HepG2 (cell line): ENCODE data around the gene NPPB. TPM values are rescaled to one million over a fixed set of nuclear protein-coding genes. Genes with fewer than 3 reads are reported as not detected.

ENCODE experiments used
- SOX5 ChIP-seq: IDR thresholded peaks from 2 replicates; pipeline ENCODE4 v1.6.1; 2016; ENCODE audit warnings: borderline replicate concordance
- SYNCRIP ChIP-seq: fragments of 200-400 bp; formaldehyde crosslinking; IDR thresholded peaks from 2 replicates; pipeline ENCODE4 v1.6.1; 2018; ENCODE audit warnings: mild to moderate bottlenecking, low read depth, low read length; ENCODE audit not compliant: insufficient read depth
- TEAD2 ChIP-seq: sonication (generic); formaldehyde crosslinking; IDR thresholded peaks from 2 replicates; pipeline ENCODE4 v1.9.0; 2021; ENCODE audit warnings: missing genetic modification reagents
- ZNF205 ChIP-seq: IDR thresholded peaks from 2 replicates; pipeline ENCODE4 v1.6.1; 2018; ENCODE audit warnings: missing biosample characterization, missing genetic modification reagents
- ZNF431 ChIP-seq: sonication (generic); formaldehyde crosslinking; IDR thresholded peaks from 2 replicates; pipeline ENCODE4 v1.9.0; 2022; ENCODE audit warnings: missing genetic modification reagents, low read depth, mild to moderate bottlenecking, borderline replicate concordance
- polyA plus RNA-seq, 8 experiments: library from polyadenylated mRNA; depleted of rRNA in 3 of 8; stranded (reverse) in 7 of 8; unstranded in 1 of 8; fragments of >200 nt; fragmentation: Illumina TruSeq in 4 of 8; extraction: Trizol in 4 of 8; gene quantifications; 2 replicates each; pipeline versions ENCODE4 v1.2.1 to v1.2.3, GENCODE V29; 2011 to 2016; ENCODE audit warnings: low read depth in 4 of 8, missing spikeins in 1 of 8, mixed read lengths in 1 of 8; ENCODE audit not compliant: insufficient read depth in 1 of 8
- total RNA-seq, 5 experiments: library from RNA; depleted of rRNA; stranded (reverse); fragments of >200 nt; fragmentation: Illumina TruSeq; extraction: Trizol; gene quantifications; 2 replicates each; pipeline ENCODE4 v1.2.3, GENCODE V29; 2016; ENCODE audit warnings: low read depth in 1 of 5
- TF ChIP-seq, protein P1 (sequence below): sonication (generic); formaldehyde crosslinking; IDR thresholded peaks from 2 replicates; pipeline ENCODE4 v1.4.0; 2020; ENCODE audit warnings: missing genetic modification reagents

NPPB gene
- total and polyA plus RNA-seq, 2 of the 13 experiments (the other 11 are each of a cell fraction or from before 2014, with no cell fraction given), result 1.9 TPM; not detected in 1

GRCh38 chr1:11842154-11843041 is 16.3 kb downstream of the NPPB start (continued):
- TF ChIP-seq, protein P1, sequence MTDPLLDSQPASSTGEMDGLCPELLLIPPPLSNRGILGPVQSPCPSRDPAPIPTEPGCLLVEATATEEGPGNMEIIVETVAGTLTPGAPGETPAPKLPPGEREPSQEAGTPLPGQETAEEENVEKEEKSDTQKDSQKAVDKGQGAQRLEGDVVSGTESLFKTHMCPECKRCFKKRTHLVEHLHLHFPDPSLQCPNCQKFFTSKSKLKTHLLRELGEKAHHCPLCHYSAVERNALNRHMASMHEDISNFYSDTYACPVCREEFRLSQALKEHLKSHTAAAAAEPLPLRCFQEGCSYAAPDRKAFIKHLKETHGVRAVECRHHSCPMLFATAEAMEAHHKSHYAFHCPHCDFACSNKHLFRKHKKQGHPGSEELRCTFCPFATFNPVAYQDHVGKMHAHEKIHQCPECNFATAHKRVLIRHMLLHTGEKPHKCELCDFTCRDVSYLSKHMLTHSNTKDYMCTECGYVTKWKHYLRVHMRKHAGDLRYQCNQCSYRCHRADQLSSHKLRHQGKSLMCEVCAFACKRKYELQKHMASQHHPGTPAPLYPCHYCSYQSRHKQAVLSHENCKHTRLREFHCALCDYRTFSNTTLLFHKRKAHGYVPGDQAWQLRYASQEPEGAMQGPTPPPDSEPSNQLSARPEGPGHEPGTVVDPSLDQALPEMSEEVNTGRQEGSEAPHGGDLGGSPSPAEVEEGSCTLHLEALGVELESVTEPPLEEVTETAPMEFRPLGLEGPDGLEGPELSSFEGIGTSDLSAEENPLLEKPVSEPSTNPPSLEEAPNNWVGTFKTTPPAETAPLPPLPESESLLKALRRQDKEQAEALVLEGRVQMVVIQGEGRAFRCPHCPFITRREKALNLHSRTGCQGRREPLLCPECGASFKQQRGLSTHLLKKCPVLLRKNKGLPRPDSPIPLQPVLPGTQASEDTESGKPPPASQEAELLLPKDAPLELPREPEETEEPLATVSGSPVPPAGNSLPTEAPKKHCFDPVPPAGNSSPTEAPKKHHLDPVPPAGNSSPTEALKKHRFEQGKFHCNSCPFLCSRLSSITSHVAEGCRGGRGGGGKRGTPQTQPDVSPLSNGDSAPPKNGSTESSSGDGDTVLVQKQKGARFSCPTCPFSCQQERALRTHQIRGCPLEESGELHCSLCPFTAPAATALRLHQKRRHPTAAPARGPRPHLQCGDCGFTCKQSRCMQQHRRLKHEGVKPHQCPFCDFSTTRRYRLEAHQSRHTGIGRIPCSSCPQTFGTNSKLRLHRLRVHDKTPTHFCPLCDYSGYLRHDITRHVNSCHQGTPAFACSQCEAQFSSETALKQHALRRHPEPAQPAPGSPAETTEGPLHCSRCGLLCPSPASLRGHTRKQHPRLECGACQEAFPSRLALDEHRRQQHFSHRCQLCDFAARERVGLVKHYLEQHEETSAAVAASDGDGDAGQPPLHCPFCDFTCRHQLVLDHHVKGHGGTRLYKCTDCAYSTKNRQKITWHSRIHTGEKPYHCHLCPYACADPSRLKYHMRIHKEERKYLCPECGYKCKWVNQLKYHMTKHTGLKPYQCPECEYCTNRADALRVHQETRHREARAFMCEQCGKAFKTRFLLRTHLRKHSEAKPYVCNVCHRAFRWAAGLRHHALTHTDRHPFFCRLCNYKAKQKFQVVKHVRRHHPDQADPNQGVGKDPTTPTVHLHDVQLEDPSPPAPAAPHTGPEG (CRISPR knock-in tag), result 0 out of 2 replicates have a peak, but pooled peaks have one; percentile 42
- TF ChIP-seq ZNF431 (CRISPR knock-in tag), result 0 out of 2 replicates have a peak, but pooled peaks have one; percentile 67
- no peak for TF ChIP-seq SYNCRIP
- TF ChIP-seq TEAD2, result 0 out of 2 replicates have a peak, but pooled peaks have one; percentile 29
- peak; percentile 90 for TF ChIP-seq SOX5 (CRISPR knock-in tag)
- 0 out of 2 replicates have a peak, but pooled peaks have one; percentile 20 for TF ChIP-seq ZNF205 (CRISPR knock-in tag)
